DND-41 (cell line): ENCODE results near the gene JMJD1C.

Source experiments
- ATAC-seq: fragments of 200-7000 bp; cut with Tn5 transposase; 3 replicates; pipeline ENCODE4 v1.9.1; 2021; ENCODE audit warnings: low read depth; ENCODE audit not compliant: insufficient read depth
- DNase-seq: peaks from one replicate; pipeline ENCODE4 v3.0.0-alpha.2; 2020
- H2AFZ ChIP-seq: 2 replicates; pipeline ENCODE4 v1.6.0; 2012; ENCODE audit warnings: low read depth, low read length
- H3K27ac ChIP-seq: 2 replicates; pipeline ENCODE4 v1.5.1; 2012; ENCODE audit warnings: low read length, inconsistent platforms
- H3K27me3 ChIP-seq: fragments of 200-600 bp; sonication (generic); 2 replicates; pipeline ENCODE4 v1.6.0; 2012; ENCODE audit warnings: low read length, mild to moderate bottlenecking, inconsistent platforms; ENCODE audit not compliant: insufficient read depth, poor library complexity
- H3K36me3 ChIP-seq: 2 replicates; pipeline ENCODE4 v1.5.1; 2012; ENCODE audit warnings: low read length, inconsistent platforms; ENCODE audit not compliant: insufficient read depth
- H3K4me1 ChIP-seq: 2 replicates; pipeline ENCODE4 v1.5.1; 2012; ENCODE audit warnings: mild to moderate bottlenecking, low read length; ENCODE audit not compliant: insufficient read depth
- H3K4me2 ChIP-seq: 2 replicates; pipeline ENCODE4 v1.6.0; 2012; ENCODE audit warnings: mild to moderate bottlenecking, moderate library complexity, low read length, inconsistent platforms; ENCODE audit not compliant: insufficient read depth
- H3K4me3 ChIP-seq, 2 experiments: fragments of 200-600 bp in 1 of 2; shearing (Covaris generic) in 1 of 2; 2 replicates each; pipeline ENCODE4 v1.5.1; 2012 to 2016; ENCODE audit warnings: inconsistent platforms in 2 of 2, low read length in 2 of 2, mild to moderate bottlenecking in 2 of 2, low read depth in 1 of 2, moderate library complexity in 1 of 2
- H3K79me2 ChIP-seq: 2 replicates; pipeline ENCODE4 v1.6.0; 2012; ENCODE audit warnings: low read length, inconsistent platforms; ENCODE audit not compliant: insufficient read depth
- H3K9ac ChIP-seq: 2 replicates; pipeline ENCODE4 v1.6.0; 2012; ENCODE audit warnings: low read depth, mild to moderate bottlenecking, inconsistent platforms, low read length, moderate library complexity
- H3K9me3 ChIP-seq: 2 replicates; pipeline ENCODE4 v1.5.1; 2012; ENCODE audit warnings: low read length, moderate library complexity, mild to moderate bottlenecking, inconsistent platforms; ENCODE audit not compliant: insufficient read depth, severe bottlenecking
- H4K20me1 ChIP-seq: 2 replicates; pipeline ENCODE4 v1.6.0; 2012; ENCODE audit warnings: low read length; ENCODE audit not compliant: insufficient read depth
- CTCF ChIP-seq: IDR thresholded peaks from 2 replicates; pipeline ENCODE4 v1.5.1; 2012; ENCODE audit warnings: borderline replicate concordance, low read length, moderate library complexity, mild to moderate bottlenecking; ENCODE audit not compliant: poor library complexity, severe bottlenecking; ENCODE audit errors: extremely low read depth
- EZH2 ChIP-seq: IDR thresholded peaks from 3 replicates; pipeline ENCODE4 v1.6.1; 2012; ENCODE audit warnings: borderline replicate concordance, low read depth, mild to moderate bottlenecking, moderate library complexity, low read length, inconsistent platforms; ENCODE audit not compliant: severe bottlenecking

The JMJD1C gene

GRCh38 chr10:63464402-63465292 lies 1.1 kb downstream of the JMJD1C start:
- H3K4me2 ChIP-seq, result peak overlapping the region; percentile 95
- H3K36me3 ChIP-seq, result peaks cover 3% of the 10 kb centered on the region; the same call in 1 of the 2 replicates
- H4K20me1 ChIP-seq, result peaks cover 62% of the 10 kb centered on the region
- no peaks in the 10 kb centered on the region for H3K27me3 ChIP-seq
- H3K9ac ChIP-seq, result peak overlapping the region; percentile 93
- peak overlapping the region; percentile 79; the same call in 1 of the 2 replicates for H3K27ac ChIP-seq
- no peak for DNase-seq
- no peak for TF ChIP-seq CTCF
- TF ChIP-seq EZH2, result no peak
- peak overlapping the region; percentile 92 for H2AFZ ChIP-seq
- no peak for ATAC-seq
- peaks cover 23% of the 10 kb centered on the region for H3K4me1 ChIP-seq
- H3K9me3 ChIP-seq, result no peaks in the 10 kb centered on the region
- peak overlapping the region; percentile 83 to 99 for H3K4me3 ChIP-seq
- peaks cover 84% of the 10 kb centered on the region for H3K79me2 ChIP-seq

- no peak overlapping the region for H3K4me3 ChIP-seq
- H3K4me2 ChIP-seq, result no peak overlapping the region
- no peak overlapping the region for H2AFZ ChIP-seq
- no peaks in the 10 kb centered on the region for H3K27me3 ChIP-seq
- H3K36me3 ChIP-seq, result peaks cover 3% of the 10 kb centered on the region; the same call in 1 of the 2 replicates
- peaks cover 94% of the 10 kb centered on the region for H3K79me2 ChIP-seq
- no peaks in the 10 kb centered on the region for H3K9me3 ChIP-seq
- ATAC-seq (no peak), DNase-seq (no peak)
- peaks cover 23% of the 10 kb centered on the region for H3K4me1 ChIP-seq
- no peak overlapping the region for H3K9ac ChIP-seq
- TF ChIP-seq EZH2, result no peak
- TF ChIP-seq CTCF, result no peak
- no peak overlapping the region for H3K27ac ChIP-seq
- H4K20me1 ChIP-seq, result peaks cover 58% of the 10 kb centered on the region
Observed at GRCh38 chr10:63462442-63462841, 3.3 kb downstream of the JMJD1C start.

GRCh38 chr10:63458177-63458576 lies 7.6 kb downstream of the JMJD1C start:
- no peak overlapping the region for H3K27ac ChIP-seq
- H3K4me2 ChIP-seq, result no peak overlapping the region
- DNase-seq (no peak), ATAC-seq (no peak)
- H3K4me3 ChIP-seq, result no peak overlapping the region
- H3K4me1 ChIP-seq, result no peaks in the 10 kb centered on the region
- H3K27me3 ChIP-seq, result no peaks in the 10 kb centered on the region
- no peak overlapping the region for H3K9ac ChIP-seq
- no peaks in the 10 kb centered on the region for H3K9me3 ChIP-seq
- peaks cover 95% of the 10 kb centered on the region for H3K79me2 ChIP-seq
- TF ChIP-seq CTCF (no peak), EZH2 (no peak)
- no peaks in the 10 kb centered on the region for H3K36me3 ChIP-seq
- peaks cover 21% of the 10 kb centered on the region; the same call in 1 of the 2 replicates for H4K20me1 ChIP-seq
- no peak overlapping the region for H2AFZ ChIP-seq
